Fibroblast of the aortic adventitia (primary cell): ENCODE measurements around the gene ZNF385C. TPM values are rescaled to one million over a fixed set of nuclear protein-coding genes. Genes with fewer than 3 reads are reported as not detected.

Source experiments
- DNase-seq: peaks from one replicate; pipeline ENCODE4 v3.0.0-alpha.2; 2010; ENCODE audit warnings: low read depth
- H3K4me3 ChIP-seq: 2 replicates; pipeline ENCODE4 v1.5.1; 2011; ENCODE audit warnings: low read depth, mild to moderate bottlenecking, control low read depth, low read length, moderate library complexity
- total RNA-seq: library from RNA; depleted of rRNA; stranded (reverse); fragments of >200 nt; gene quantifications from 2 replicates; pipeline ENCODE4 v1.2.3, GENCODE V29; 2012; ENCODE audit warnings: low replicate concordance
- TF ChIP-seq, protein P1 (sequence below): IDR thresholded peaks from 2 replicates; pipeline ENCODE4 v1.5.1; 2011; ENCODE audit warnings: mild to moderate bottlenecking, low read length, control low read depth, inconsistent platforms; ENCODE audit not compliant: insufficient read depth

The ZNF385C gene
- total RNA-seq, 1 donor = not detected

DNA sequence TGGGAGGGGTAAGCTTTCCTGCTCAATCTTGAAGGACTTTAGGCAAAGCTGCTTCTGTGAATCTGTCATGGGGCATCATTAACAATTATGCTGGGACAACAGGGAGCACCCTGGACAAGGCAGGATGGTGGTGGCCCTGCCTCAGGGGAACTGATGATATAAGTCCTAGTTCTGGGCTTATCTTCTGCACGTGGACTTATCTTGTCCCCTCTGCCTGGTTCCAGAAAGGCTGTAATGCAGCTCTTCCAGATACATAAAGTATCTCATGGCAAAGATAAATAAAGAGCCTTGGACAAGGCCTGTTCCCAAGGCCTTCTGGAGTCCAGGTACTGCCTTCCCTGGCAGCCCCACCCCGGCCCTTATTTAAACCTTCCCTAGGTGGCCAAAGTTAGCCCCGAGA is 6.0 kb upstream of the ZNF385C start:
- H3K4me3 ChIP-seq = no peak overlapping the region
- TF ChIP-seq, protein P1, sequence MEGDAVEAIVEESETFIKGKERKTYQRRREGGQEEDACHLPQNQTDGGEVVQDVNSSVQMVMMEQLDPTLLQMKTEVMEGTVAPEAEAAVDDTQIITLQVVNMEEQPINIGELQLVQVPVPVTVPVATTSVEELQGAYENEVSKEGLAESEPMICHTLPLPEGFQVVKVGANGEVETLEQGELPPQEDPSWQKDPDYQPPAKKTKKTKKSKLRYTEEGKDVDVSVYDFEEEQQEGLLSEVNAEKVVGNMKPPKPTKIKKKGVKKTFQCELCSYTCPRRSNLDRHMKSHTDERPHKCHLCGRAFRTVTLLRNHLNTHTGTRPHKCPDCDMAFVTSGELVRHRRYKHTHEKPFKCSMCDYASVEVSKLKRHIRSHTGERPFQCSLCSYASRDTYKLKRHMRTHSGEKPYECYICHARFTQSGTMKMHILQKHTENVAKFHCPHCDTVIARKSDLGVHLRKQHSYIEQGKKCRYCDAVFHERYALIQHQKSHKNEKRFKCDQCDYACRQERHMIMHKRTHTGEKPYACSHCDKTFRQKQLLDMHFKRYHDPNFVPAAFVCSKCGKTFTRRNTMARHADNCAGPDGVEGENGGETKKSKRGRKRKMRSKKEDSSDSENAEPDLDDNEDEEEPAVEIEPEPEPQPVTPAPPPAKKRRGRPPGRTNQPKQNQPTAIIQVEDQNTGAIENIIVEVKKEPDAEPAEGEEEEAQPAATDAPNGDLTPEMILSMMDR = no peak
- no peak for DNase-seq

DNA sequence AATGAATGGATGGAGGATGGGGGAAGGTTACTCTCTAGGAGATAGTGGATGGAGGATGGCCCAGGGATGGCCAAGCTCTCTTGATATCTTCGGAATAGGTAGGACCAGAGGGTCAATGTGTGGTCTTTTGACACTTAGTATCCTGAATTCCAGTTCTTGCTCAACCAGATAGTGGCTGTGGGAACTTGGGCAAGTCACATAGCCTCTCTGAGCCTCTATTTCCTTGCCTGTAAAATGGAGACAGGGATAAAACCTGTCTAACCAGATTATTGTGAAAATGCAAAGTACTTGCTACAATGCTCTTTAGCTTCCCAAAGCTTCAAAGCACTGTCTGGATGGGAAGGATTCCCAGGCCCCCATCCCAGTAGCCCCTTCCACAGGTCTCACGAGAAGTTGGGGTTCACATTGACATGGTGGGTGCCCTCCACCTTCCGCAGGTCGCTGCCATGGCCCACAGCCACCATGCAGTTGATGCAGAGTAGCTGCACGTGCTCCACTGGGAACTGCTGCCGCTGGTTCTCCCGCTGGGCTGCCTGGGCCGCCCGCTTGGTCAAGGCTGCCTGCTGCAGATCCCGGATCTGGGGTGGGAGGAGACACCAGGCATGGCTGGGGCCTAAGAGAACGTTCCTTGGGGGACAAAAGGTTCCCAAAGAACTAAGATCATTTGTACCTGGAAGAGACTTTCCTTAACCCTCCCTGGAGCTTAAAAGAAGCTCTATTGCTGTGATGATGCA is 5.1 kb upstream of the ZNF385C start:
- no peak for DNase-seq
- H3K4me3 ChIP-seq = no peak overlapping the region
- TF ChIP-seq, protein P1 = no peak

DNA sequence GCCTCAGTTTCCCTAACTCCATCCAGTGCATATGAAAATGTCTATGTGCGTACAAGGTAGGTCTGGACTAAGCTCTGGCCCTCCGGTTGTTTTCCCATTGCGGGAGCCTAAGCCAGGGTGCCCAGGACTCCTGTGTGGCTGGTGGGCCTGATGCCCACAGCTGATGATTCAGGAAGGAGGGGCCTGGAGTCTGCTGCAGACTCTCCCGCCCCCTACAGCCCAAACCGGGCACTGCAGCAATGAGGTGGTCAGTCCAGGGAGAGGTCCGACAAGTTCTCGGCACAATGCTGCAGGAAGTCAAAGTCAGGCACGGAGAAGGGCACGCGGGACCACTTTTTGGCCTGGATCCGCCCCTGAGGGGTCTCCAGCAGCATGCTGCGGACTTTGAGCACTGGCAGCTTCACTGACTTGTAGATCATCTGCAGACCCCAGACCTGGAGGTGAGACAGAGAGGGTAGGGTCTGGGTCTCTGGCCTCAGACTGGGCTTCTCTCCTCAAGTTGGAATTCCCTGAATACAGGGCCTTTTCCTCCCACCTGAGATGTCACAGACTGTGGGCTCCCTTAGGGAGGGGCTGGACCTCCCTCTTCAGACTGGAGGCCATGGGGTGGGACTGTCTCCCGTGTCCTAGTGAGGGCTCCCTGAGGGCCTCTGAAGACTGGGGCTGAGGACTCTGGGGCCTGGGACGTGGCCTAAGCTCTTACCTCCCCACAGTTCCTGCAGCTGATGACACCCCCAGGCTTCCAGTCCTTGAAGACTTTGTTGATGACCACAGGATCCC is 3.4 kb upstream of the ZNF385C start:
- DNase-seq = peak; percentile 74

DNA sequence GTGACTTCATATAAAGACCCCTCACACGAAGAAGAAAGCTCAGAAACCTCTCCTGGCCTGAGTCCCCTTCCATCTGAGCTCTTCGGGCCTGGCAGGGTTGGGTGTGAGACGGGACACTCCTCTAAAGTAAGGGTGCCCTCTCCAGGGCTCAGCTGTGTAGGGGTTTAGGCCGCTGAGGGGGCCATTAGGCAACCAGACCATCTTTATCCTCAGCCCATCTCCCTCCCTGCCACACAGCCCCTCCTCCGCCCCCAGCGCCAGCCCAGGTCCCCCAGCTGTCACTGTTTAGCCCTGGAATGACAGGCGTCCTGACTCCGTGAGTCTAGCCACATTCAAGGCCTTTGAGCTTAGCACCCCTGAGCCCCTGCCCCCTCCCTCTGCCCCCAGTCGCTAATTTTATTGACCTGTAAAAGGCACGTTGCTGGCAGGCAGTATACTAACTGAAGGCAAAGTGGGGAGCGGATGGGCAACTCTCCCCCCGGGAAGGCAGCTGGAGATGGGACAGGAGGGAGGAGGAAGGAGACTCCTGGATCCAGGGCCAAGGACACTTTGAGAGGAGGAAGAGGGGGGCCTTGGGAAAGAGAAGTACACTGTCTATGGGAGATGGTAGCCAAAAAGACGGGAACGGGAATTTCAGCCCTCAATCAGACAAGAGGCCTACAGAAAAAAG is 592 bp upstream of the ZNF385C start:
- TF ChIP-seq, protein P1 = no peak
- no peak overlapping the region for H3K4me3 ChIP-seq
- no peak for DNase-seq

More for the DNA sequence above, 3.4 kb upstream of the ZNF385C start:
- H3K4me3 ChIP-seq = no peak overlapping the region
- TF ChIP-seq, protein P1 = peak; percentile 97

DNA sequence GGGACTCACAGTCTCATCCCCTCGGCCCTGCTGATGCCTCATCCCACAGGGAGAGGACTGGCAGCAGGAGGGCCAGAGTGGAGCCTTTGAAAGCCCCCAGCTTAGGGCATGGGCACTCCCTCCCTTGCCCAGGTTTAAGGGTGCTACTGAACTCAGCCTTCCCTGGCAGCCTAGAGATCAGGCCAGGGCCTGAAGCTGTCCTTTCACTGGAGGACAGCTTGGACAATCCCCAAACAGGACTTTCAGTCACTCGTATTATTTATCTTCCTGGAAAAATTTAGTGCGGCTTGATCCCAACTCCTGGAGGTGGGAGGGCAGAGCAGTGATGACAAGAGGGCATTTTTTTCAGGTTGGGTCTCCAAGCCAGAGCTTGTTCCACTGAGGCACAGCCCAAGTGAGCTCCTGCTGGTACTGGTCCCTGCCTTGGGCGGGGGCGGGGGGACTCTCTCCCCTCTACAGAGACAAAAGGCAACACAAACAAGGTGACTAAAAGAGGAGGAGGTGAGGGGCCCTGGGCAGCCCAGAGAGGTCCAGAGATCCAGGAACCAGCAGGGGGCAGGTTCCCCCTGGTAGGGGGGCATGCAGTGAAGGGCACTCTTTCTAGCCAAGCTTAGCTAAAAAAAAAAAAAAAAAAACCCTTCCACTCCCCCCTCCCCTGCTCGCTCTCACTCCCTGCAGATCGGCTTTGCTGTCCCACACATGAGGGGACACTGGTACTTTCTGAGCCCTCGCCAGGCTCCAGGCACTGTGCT is 1.7 kb downstream of the ZNF385C start:
- TF ChIP-seq, protein P1 = no peak
- H3K4me3 ChIP-seq = no peak overlapping the region
- no peak for DNase-seq

DNA sequence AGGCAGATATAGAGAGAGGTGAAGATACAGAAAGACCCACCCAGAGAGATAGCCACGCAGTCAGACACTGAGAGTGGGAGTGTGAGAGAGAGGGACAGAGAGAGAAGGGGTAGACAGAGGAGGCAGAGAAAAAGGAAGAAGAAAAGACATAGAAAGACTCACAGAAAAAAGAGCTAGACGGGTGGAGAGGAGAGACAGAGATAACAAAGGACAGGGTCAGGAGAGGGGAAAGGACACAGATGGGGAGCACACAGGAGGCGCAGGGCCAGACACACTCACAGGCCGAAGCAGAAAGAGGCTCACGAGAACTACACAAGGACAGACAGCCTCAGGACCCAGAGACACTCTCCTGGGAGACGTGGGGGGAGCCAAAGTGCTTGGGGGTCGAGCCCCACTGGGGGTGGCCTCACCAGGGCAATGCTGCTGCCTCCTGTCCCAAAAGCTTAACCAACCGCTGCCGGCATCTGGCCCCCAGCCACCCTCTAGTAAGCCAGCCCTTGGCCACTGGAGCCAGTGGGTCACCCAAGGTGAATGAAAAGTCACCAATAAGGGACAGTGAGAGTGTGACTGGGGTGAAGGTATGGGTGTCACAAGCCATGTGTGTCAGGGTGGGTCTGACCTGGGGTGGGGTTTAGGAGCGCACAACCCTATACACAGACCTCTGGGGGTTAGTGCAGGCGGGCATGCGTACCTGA is 3.8 kb downstream of the ZNF385C start:
- TF ChIP-seq, protein P1 = no peak
- DNase-seq = no peak
- H3K4me3 ChIP-seq = no peak overlapping the region
